GM21360 (cell line): ENCODE data around the gene PEG3.

Source experiments
- ATAC-seq: cut with Tn5 transposase; IDR thresholded peaks from one replicate; pipeline ENCODE4 v1.9.1; 2021; ENCODE audit warnings: mild to moderate bottlenecking, moderate library complexity; ENCODE audit not compliant: unreplicated experiment

The PEG3 gene

DNA sequence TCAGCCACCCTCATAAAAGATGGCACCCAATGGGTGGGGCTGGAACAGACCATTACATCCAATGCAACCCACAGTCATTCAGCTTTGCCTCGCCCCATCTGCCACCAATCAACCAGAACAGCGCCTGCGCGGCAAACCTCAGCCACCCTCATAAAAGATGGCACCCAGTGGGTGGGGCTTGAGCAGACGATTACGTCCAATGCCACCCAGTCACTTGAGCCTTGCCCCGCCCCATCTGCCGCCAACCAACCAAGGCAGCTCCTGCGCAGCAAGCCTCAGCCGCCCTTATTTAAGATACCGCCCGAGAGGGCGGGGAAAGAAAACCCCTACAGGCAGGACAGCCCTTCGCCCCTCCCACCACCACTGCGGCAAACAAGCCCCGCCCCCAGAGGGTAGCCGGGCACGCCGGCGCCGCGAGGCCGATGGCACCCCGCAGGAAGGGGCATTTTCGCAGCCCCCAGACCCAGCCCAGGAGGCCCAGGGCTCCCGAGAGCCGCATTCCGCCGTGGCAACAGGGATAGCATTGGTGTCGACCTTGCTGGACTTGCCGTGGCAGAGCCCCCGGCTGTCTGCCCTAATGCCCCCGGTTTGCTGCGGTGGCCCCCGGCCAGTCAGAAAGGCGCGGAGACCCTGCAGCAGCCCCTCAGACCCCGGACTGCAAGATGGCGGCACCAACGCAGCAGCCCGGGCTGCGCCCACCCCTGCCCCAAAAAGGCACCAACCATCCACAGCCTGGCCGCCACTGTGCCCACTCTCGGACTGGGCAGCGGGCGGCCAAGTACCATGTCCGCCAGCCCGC lies 675 bp downstream of the PEG3 start:
- ATAC-seq = no peak

DNA sequence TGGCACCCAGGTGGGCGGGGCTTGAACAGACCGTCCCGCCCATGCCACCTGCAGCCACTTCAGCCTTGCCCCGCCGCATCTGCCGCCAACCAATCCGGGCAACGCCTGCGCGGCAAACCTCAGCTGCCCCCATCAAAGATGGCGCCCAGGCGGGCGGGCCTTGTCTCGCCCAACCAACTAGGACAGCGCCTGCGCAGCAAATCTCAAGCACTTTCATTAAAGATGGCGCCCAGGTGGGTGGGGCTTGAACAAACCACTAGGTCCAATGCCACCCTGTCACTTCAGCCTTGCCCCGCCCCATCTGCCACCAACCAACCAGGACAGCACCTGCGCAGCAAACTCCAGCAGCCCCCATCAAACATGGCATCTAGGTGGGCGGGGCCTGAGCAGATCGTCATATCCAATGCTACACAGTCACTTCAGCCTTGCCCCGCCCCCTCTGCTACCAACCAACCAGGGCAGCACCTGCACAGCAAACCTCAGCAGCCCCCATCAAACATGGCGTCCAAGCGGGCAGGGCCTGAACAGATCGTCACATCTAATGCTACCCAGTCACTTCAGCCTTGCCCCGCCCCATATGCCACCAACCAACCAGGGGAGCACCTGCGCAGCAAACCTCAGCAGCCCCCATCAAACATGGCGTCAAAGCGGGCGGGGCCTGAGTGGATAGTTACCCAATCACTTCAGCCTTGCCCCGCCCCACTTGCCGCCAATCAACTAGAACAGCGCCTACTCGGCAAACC lies 1.4 kb downstream of the PEG3 start:
- no peak for ATAC-seq

DNA sequence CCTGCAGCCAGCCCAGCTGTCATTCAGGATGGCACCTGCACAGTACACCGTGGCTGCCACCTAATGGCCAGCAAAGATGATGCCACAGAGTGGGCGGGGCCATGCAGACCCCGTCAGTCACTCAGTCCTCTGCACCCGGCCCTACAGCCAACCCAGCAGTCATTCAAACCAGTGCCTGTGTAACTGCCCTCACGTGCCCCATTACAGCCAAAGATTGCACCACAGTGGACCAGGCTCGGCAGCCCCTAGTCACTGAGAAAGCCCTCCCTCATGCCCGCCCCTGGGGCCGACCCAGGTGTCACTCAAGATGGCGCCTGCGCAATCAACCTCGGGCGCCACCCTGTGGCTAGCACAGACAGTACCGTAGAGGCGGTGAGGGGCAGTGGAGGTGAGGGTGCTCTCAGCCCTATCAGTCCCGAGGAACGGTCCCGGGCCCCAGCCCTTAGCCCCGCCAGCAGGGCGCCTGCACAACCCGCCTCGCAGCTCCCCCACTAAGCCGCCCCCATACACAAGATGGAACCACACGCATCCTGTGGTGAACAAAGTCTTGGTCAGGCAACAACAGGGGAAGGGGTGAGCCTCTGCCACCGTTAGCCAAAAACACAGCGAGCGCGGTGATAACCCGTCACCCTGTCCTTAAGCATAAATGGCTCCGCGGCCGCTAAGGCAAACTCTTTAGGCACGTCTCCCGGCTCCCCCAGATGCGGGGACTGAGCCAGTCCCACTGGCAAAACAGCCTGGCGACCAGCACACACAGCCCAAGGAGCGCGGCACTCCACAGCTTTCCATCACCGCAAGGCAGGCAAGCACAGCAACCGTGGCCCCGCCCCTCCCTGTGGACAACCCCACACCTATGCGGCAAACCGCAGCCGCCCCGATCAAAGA lies 2.3 kb downstream of the PEG3 start:
- no peak for ATAC-seq

DNA sequence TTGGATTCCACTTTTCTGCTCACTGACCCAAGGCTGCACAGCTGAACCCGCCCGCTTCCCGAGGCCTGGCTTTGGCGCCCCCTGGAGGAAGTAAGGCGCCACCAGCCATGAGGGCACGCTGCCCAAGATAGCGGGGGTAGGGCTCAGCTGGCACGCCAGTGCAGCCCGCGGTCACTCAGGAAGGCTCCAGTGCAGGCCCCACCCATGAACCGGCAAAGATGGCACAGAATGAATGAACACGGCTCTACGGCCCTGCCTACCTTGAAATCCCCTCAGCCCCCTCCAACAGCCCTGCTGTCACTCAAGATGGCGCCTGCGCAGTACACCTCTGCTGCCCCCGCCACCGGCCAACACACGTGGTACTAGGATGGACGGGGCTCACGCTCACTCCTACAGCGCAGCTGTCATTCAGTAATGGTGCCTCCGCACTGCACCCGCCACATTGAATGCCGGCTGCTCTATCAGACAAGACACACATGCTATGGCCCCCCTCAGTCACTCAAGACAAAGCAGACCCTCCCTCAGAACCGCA lies 3.0 kb downstream of the PEG3 start:
- no peak for ATAC-seq

DNA sequence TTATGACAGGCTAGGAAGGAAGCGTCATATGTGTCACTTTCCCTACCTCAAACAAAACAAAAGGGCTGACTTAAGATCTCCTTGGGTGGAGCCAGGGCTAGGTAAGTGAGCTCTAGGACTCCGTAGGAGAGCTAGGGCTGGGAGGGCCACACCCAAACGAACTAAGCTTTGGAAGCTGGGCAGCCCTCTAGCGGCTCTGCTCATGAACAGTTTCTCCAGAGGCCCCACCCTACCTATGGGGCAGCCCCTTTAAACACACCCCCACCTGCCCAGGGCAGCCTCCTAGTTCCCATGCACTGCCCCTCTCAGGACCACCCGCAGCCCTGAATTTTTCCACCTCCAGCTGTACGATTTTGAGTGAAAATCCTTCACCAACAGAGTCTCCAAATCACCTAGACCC lies 3.5 kb downstream of the PEG3 start:
- ATAC-seq = no peak

DNA sequence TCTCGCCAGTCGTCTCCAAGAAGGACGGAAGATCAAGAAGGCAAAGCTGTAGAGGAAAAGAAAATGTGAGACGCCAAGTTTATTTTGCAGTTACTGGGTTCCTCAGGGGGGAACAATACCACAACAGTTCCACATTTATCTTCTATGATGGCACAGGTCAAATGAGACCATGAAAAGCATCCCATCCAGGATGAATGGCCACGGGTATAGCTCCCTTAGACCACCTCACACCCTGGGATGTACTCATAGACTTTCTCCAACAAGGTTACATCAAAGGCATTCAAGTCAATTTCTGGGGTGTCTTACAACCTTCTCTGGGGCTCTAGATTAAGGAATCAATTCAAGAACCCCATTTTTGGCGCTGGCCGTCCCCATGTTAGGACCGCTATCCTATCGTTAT lies 4.5 kb downstream of the PEG3 start:
- ATAC-seq = no peak

DNA sequence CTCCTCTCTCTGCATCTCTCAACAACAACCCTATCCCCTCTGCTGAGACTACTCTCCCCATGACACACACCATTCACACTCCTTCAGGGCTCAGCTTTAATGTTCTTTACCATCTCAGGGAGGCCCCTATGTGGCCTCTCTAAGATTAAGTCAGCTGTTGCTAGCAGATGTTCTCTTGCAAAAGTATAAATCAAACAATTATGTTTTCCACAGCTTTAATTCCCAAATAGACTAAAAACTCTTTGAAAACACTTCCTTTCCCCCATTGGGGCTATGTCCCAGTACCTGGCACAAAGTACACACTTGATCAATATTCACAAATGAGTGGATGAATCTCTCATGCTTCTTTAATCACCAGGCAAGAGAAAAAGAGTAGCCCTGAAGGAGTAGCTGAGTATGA lies 5.1 kb downstream of the PEG3 start:
- no peak for ATAC-seq

DNA sequence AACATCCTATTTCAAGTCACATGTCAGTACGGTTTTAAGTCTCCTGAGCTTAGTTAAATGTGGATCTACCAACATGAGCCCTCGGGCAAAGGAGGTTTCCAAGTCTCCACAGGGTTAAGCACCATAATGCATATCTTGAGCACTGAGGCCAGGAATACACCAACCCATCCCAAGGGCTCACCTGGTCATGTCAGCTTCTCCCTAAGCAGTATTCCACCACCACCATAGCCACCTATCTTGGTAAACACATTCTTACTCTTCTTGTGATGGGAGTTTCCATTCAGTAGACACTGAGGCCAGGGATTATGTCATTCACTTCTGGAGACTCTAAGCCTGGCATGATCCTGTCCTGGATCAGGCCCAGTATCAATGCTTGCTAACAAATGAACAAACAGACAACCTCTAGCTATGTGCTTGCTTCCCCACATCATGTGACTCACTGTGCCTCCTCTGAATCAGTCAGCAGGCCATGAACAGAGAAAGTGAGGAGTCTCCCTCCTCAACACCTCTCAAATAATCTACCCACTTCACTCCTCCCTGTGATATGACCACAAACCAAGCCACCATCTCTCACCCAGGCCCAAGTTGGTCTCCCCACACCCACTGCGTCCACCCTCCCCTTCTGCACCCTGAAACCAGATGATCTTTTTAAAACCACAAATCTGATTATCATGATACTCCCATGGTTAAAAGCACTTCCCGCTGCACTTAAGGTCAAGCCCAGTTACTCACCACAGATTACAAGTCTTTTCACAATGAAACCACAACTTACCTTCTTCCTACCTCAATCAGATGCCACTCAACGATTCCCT lies 5.8 kb downstream of the PEG3 start:
- ATAC-seq = no peak

DNA sequence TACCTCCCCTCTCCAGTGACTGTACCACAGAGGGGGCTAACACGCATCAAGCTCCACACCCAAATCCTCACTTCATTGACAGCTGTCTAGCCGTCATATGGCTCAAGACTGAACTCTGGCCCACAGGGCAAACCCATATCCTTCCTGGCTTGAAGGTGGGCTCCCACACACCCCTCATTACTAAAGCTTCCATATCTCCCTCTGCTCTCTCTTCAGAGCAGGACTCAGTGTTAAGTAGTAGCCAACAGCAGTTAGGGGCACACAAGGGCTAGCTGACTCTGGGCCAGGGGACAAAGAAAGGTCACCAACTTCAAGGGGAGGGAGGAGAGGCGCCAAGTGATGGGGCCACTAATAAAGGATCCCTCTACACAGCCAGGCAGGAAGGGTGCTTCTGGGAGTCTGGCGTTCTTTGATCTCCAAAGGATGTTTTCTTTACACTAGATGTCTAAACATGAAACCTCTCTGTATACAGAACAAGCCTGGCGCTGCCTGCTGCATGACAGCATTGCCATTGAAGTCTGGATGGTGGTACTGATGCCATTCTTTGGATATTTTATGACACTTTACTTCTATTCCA lies 8.1 kb downstream of the PEG3 start:
- ATAC-seq = no peak

DNA sequence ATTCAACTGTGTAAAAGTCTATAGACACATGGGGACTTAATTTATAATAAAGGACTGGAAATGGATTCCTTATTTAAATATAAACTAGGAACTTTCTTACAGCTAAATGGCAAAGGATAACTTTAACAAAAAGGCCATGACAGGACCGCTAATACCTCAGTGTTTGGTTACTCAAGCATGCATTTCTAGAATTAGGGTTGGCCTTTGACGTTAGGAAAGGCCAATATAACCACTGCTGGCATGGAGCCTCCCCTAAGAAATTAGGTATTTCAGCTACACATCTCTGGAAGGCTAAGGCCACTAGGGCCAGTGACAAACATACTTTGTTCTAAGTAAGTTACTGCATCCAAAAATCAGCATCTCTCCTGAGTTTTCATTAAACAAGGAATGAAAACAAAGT lies 9.3 kb downstream of the PEG3 start:
- no peak for ATAC-seq

DNA sequence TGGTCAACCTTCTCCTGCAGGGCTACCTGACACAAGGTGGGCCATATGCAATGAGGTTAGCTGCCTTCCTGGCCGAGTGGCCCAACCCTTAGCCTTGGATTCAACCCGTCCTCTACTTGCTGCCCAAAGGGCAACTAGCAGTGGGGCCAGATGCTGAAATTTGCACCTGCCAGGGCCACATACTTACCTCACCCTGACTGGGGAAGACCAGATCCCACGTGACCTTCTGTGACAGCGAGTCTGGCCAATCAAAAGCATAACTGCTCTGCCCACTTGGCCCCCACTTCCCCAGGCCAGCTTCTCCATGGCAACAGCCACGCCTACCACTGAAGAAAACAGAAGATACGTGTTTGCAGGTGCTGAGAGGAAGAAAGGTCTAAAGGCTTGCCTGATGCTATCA lies 10.9 kb downstream of the PEG3 start:
- ATAC-seq = no peak

DNA sequence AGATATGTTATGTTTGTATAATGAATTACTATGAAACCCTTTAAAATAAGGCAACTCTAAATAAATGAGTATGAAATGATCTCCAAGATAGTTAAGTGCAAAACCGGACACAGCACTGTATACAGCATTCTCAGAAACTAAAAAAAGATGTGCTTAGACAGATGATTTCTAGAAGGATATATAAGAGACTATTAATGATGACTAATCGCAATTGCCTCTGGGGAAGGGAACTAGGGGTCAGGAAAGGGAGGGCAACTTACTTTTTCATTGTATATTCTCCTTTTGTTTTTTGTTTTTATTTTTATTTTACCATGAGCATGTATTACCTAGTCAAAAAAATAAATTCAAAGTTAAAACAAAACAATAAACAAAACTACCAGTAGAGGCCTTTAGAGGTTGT lies 12.8 kb downstream of the PEG3 start:
- no peak for ATAC-seq

DNA sequence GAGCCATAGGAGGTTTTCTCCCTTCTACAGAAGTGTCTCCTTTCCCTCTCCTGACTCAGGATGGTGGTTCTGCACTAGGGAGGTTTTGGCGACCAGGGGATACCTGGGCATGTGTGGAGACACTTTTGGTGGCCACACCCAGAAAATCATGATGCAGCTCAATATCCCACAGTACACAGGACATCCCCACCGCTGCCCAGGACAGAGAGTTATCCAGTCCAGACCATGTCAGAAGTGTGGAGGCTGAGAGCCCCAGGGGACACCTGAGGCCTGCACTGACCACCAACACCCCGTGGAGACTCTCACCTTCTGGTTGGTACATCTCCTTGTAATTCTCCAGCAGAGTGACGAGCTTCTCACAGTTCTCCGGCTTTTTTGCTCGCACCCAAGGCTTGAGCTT lies 16.6 kb downstream of the PEG3 start:
- no peak for ATAC-seq

DNA sequence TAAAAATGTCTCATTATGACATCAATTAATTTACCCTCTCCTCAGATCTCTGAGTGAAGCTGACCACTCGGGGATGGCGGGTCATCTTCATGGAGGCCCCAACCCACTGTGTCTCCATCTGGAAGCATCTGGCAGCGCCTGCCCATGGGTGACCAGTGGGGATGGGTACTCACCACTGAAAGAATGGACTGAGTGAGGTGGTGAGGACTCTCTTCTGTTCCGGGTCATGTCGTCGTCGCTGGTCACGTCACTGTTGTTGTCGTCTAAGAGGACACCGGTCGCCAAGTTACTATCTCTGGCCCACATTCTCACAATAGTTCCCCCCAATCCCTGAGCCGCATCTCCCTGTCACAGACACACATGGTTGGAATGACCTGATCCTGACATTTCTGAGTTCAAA lies 17.1 kb downstream of the PEG3 start:
- ATAC-seq = no peak

DNA sequence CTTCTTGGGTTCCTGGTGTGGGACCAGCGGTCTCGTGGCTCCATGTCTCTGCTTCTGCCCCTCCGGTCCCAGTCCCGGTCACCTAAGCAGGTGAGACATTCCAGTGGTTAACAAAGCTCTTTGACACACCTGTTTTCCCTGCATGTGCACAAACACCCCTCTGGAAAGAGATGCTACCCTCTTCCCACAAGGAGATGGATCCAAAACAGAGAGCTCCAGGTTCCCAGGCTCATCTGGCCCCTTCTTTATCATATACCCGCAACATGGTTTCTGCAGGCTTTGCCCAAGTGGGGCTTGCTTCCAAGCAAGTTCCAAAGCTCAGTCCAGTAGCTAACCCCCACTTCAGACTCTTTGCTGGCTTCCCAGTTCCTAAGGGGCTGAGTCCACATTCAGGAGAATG lies 17.8 kb downstream of the PEG3 start:
- ATAC-seq = no peak

DNA sequence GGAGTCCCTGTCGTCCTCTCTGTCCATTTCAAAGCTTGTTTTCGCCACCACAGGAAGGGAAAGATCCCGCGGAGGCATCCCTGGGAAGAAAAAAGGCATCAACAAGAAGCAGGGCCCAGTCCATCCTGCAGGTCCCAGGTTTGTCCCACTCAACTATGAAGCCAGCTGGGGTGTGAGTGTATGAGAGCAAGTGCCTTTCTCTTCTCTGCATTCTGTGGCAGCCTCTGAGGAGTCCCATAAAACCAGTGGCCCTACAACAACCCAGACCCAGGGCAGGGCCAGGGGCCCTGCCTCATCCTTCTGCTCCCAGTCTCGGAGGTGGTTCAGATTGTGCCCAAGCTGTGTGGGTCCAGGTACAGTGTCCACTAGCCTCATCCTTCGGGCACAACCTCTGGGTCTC lies 18.9 kb downstream of the PEG3 start:
- no peak for ATAC-seq

DNA sequence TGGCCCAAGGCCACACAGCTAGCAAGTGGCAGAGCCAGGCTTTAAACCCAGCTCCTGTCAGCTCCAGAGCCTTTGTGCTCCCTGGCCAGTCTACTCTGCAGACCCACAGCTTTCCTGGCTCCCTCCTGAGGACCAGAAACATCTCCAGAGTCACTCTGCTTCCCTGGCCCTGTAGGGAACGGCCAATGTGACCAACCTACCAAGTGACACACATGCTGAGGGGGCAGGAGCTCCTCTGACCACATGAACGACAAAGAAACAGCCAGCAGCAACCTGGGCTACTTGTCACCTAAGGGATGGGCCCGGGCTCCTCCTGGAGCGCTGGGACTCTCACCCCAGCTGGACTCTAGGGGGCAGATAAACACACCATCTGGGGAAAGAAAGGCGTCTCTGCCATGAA lies 19.3 kb downstream of the PEG3 start:
- no peak for ATAC-seq

DNA sequence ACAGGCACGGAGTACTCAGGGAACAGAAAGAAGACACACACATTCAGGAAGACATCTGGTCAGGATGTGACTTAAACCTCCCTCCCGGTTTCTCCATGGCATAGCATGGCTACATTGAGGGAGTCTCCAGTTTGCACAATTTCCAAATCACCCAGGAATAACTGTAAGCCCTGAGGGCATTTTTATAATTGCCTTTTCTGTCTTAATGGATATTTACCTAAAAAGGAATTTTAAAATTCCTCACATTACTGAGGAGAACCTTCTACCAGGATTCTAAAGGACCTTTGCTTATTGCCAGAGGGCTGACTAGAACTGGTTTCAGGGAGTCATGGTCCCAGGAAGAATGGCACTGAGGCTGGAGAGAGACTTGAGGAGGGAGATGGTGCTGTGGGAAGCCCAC lies 21.4 kb downstream of the PEG3 start:
- no peak for ATAC-seq

DNA sequence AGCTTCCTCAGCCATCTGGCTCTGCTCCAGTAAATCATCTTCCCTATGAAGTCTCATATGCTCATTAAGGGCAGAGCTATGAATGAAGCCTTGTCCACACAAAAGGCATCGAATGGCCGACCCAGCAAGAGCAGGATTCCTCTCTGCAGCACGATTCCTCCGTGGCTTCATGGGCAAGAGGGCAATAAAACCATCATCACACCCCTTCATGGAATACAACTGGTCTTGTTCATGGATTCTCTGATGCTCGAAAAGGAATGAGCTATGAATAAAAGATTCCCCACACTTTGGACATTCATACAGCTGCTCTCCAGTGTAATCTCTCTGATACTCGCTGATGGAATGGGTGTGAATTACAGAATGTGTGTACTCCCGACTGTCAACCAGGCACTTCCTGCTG lies 25.9 kb downstream of the PEG3 start:
- ATAC-seq = no peak

DNA sequence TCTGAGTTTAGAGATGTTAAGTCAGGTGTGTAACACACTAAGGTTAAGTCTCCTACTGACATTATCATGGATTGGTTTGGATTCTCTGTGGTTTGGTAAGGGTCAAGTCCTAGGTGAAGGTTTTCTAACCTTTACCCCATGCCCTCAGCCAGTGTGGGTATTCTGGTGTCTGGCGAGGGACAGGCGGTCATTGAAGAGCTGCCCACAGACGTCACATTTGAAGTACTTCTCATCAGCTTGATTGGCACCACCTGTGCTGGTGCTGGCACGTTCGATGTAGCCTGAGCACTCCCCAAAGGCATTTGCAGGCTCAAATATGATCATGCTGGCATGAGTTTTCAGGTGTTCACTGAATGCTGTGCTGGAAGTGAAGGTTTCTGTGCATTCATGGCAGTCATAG lies 27.0 kb downstream of the PEG3 start:
- ATAC-seq = no peak
